Muscle of leg (tissue), 16 donors: Measurements from ENCODE around the gene PCYOX1L. TPM values are rescaled to one million over a fixed set of nuclear protein-coding genes. Genes with fewer than 3 reads are reported as not detected.
A peak's percentile ranks its signal among the peaks of the same experiment; 100 is the strongest.

Experiments used
- DNase-seq: peaks from one replicate; pipeline ENCODE4 v3.0.0; 2013
- H3K27ac ChIP-seq: one replicate; pipeline ENCODE4 v1.5.1; 2013; ENCODE audit warnings: mild to moderate bottlenecking, low read length, control low read depth
- H3K27me3 ChIP-seq: one replicate; pipeline ENCODE4 v1.6.1; 2013; ENCODE audit warnings: low read length; ENCODE audit not compliant: control insufficient read depth, insufficient read depth
- H3K36me3 ChIP-seq: one replicate; pipeline ENCODE4 v1.6.1; 2013; ENCODE audit warnings: low read length; ENCODE audit not compliant: control insufficient read depth, insufficient read depth
- H3K4me1 ChIP-seq: one replicate; pipeline ENCODE4 v1.6.1; 2013; ENCODE audit warnings: low read length; ENCODE audit not compliant: control insufficient read depth, insufficient read depth
- H3K4me3 ChIP-seq: one replicate; pipeline ENCODE4 v1.5.1; 2013; ENCODE audit warnings: low read length, control low read depth
- H3K9me3 ChIP-seq: replicated peaks from 2 replicates; pipeline ENCODE4 v1.6.1; 2013; ENCODE audit warnings: low read depth, low read length; ENCODE audit not compliant: control insufficient read depth
- WGBS: methylation state at CpG from one replicate; pipeline ENCODE4 v1.1.5; 2013; ENCODE audit warnings: missing lambda C conversion rate; ENCODE audit not compliant: insufficient coverage; 5-methylcytosine and 5-hydroxymethylcytosine counted together
- long read RNA-seq, 11 donors: transcript quantifications; one replicate each; lab custom pipeline, GENCODE V29; 2026
- polyA plus RNA-seq, 8 donors: library from polyadenylated mRNA; unstranded; fragments of 120-200 nt; gene quantifications; one replicate each; pipeline versions ENCODE4 v1.2.1 to v1.2.3, GENCODE V29; 2013; ENCODE audit warnings: inconsistent platforms in 1 of 8, low replicate concordance in 1 of 8; ENCODE audit not compliant: insufficient read length in 8 of 8, insufficient read depth in 1 of 8
- total RNA-seq: library from RNA; stranded (reverse); fragments of 120-200 nt; gene quantifications from one replicate; pipeline ENCODE4 v1.2.4, GENCODE V29; 2013

PCYOX1L gene, protein sequence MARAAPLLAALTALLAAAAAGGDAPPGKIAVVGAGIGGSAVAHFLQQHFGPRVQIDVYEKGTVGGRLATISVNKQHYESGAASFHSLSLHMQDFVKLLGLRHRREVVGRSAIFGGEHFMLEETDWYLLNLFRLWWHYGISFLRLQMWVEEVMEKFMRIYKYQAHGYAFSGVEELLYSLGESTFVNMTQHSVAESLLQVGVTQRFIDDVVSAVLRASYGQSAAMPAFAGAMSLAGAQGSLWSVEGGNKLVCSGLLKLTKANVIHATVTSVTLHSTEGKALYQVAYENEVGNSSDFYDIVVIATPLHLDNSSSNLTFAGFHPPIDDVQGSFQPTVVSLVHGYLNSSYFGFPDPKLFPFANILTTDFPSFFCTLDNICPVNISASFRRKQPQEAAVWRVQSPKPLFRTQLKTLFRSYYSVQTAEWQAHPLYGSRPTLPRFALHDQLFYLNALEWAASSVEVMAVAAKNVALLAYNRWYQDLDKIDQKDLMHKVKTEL
- 6.3 TPM for total RNA-seq
- 10 to 100 TPM in 4 of 8 donors, 1 to 10 TPM in 4; 7.6 to 11.6 (median 9.8) TPM for polyA plus RNA-seq
- long read RNA-seq, donor 1, full-length matches to known transcripts: 4 of 4 reads
- long read RNA-seq, donor 1, partial matches to known transcripts: 0 of 4 reads
- long read RNA-seq, donor 1, other reads (novel, unspliced or antisense): 0 of 4 reads
- long read RNA-seq, donor 2: 0 reads
- long read RNA-seq, donor 3, full-length matches to known transcripts: 4 of 14 reads
- long read RNA-seq, donor 3, partial matches to known transcripts: 10 of 14 reads
- long read RNA-seq, donor 3, other reads (novel, unspliced or antisense): 0 of 14 reads
- long read RNA-seq, donor 4: 0 reads
- long read RNA-seq, donor 5, full-length matches to known transcripts: 7 of 16 reads
- long read RNA-seq, donor 5, partial matches to known transcripts: 9 of 16 reads
- long read RNA-seq, donor 5, other reads (novel, unspliced or antisense): 0 of 16 reads
- long read RNA-seq, donor 6, full-length matches to known transcripts: 4 of 4 reads
- long read RNA-seq, donor 6, partial matches to known transcripts: 0 of 4 reads
- long read RNA-seq, donor 6, other reads (novel, unspliced or antisense): 0 of 4 reads
- long read RNA-seq, donor 7, full-length matches to known transcripts: 1 of 1 reads
- long read RNA-seq, donor 7, partial matches to known transcripts: 0 of 1 reads
- long read RNA-seq, donor 7, other reads (novel, unspliced or antisense): 0 of 1 reads
- long read RNA-seq, donor 8, partial matches to known transcripts: 0 of 3 reads
- long read RNA-seq, donor 8, other reads (novel, unspliced or antisense): 0 of 3 reads
- long read RNA-seq, donor 9: 0 reads
- long read RNA-seq, donor 10, full-length matches to known transcripts: 5 of 5 reads
- long read RNA-seq, donor 10, partial matches to known transcripts: 0 of 5 reads
- long read RNA-seq, donor 10, other reads (novel, unspliced or antisense): 0 of 5 reads
- long read RNA-seq, donor 11, full-length matches to known transcripts: 4 of 4 reads
- long read RNA-seq, donor 11, partial matches to known transcripts: 0 of 4 reads
- long read RNA-seq, donor 11, other reads (novel, unspliced or antisense): 0 of 4 reads

DNA sequence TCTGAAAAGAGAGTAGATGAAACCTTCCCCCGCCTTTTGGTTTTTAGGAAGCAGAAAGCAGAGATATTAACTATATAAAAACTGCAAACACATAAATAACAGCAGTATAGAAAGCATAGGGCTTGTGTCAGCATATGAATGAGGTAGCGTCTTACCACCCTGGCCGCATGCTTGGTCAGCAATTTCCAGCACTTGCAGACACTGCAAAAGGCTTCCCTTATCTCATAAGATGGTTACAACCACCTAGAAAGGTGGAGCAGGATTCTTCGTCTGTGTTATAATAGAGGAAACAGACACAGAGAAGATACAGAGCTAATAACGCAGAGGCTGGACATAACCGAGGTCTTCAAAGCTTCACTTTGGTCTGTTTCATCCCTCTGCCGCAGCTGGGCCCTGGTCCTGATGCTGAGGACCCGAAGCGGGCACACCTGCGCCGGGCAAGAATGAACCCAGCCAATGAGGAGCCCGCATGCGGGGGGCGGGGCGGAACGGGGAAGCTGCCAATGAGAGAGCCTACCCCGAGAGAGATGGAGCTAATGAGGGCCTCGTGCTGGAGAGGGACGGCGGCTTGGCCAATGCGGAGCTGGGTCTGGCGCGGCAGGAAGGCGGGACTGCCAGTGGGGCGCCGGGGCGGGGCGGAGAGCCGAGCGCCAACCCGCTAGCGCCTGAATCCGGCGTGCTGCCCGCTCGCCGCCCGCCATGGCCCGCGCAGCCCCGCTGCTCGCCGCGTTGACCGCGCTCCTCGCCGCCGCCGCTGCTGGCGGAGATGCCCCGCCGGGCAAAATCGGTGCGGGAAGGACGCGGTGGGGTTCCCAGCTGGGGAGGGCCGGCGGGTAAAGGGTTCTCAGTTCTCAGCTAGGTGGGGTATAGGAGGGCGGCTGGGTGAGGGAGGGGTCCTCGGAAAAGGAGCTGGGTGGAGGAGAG lies at the start of gene PCYOX1L:
TSS of gene PCYOX1L (plus strand) at position 677 of the 924 bp plus-strand sequence. CDS start at position 700, 23 bp downstream.
- peaks cover 14% of the 10 kb centered on the region for H3K4me1 ChIP-seq
- no peaks in the 10 kb centered on the region for H3K9me3 ChIP-seq
- H3K4me3 ChIP-seq: peak within 1 kb of the TSS; percentile 72
- H3K27me3 ChIP-seq: no peaks in the 10 kb centered on the region
- H3K36me3 ChIP-seq: peaks cover 17% of the 10 kb centered on the region
- H3K27ac ChIP-seq: peak within 1 kb of the TSS; percentile 42
- under 1% methylated on average over 58 of the region's 61 CpGs for WGBS
- DNase-seq: peak; percentile 97

DNA sequence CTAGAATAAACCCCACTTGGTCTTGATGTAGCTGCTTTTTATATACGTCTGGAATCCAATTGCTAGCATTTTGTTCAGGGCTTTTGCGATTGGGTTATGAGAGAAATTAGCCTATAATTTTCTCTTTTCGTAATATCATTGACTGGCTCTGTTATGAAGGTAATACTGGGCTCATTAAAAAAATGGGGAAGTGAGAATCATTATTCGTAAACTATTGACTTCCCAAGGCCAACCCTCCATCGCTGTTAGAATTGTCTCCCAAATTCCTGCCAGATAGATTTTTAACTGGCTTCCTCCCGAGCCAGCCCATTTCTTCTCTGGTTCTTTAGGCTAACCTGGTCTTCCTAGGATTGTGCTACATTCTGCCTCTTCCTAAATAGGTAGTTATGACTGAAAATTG lies 48.5 kb upstream of the PCYOX1L start:
- no CpG with 5 or more reads among the region's 6 CpGs for WGBS
- no peak overlapping the region for H3K27ac ChIP-seq
- no peak for DNase-seq
- no peaks in the 10 kb centered on the region for H3K27me3 ChIP-seq
- peaks cover 51% of the 10 kb centered on the region for H3K4me1 ChIP-seq
- H3K36me3 ChIP-seq: peaks cover 36% of the 10 kb centered on the region
- H3K4me3 ChIP-seq: no peak overlapping the region
- H3K9me3 ChIP-seq: no peaks in the 10 kb centered on the region

DNA sequence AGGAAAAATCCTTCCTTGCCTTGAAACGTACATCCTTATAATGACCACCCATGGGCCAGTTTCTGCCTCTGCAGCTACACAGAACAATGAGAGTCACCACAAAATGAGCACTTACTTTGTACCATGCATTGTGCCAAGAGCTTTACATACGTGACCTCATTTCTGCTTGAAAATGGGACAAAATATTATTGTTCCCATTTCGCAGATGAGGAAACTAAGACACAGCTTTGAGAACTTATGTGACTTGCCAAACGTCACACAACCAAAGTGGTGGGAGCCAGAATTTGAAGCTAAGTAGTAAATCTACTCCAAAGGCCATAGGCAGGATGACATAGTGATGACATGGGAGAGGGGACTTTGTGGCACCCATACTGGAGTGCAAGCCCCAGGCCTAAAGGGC lies 47.4 kb upstream of the PCYOX1L start:
- no peak for DNase-seq
- H3K27me3 ChIP-seq: no peaks in the 10 kb centered on the region
- H3K27ac ChIP-seq: peak overlapping the region; percentile 60
- WGBS: 93% methylated on average over 4 of the region's 4 CpGs
- peaks cover 51% of the 10 kb centered on the region for H3K4me1 ChIP-seq
- H3K36me3 ChIP-seq: peaks cover 32% of the 10 kb centered on the region
- no peaks in the 10 kb centered on the region for H3K9me3 ChIP-seq
- no peak overlapping the region for H3K4me3 ChIP-seq

DNA sequence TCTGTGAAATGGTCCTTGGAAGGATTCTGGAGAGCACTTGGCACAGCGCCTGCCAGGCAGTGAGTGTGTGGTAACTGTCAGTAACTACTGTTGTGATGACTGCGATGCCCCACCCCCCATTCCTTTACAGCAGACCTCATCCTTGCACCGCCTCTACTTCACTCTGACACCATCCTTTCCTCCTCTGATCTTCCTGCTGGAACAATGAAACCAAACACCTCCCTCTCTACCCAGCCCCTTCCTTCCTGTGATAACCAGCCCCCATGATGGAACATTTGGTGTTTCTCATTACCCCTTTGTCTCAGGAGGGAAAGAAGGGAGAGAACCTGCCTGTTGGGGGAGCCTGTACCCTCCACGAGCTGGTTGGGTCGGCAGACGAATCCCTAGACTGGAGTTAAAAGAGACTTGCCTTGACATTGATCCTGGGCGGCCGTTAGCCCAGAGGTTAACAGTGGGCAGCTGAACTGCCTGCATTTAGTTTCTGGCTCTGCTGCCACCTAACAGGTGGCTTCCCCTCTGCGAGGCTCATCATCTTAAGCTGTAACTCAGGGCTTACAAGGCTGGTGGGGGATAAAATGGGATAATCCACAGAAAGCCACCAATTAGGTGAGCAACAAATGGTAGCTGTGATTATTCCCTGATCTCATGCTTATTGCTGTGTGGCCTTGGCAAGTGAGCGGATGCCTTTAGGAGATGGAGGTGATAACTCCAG lies 46.7 kb upstream of the PCYOX1L start:
- WGBS: 39% methylated on average over 5 of the region's 10 CpGs
- peak; percentile 43 for DNase-seq
- no peaks in the 10 kb centered on the region for H3K27me3 ChIP-seq
- no peak overlapping the region for H3K4me3 ChIP-seq
- peak overlapping the region; percentile 85 for H3K27ac ChIP-seq
- no peaks in the 10 kb centered on the region for H3K9me3 ChIP-seq
- H3K36me3 ChIP-seq: peaks cover 27% of the 10 kb centered on the region
- H3K4me1 ChIP-seq: peaks cover 49% of the 10 kb centered on the region

DNA sequence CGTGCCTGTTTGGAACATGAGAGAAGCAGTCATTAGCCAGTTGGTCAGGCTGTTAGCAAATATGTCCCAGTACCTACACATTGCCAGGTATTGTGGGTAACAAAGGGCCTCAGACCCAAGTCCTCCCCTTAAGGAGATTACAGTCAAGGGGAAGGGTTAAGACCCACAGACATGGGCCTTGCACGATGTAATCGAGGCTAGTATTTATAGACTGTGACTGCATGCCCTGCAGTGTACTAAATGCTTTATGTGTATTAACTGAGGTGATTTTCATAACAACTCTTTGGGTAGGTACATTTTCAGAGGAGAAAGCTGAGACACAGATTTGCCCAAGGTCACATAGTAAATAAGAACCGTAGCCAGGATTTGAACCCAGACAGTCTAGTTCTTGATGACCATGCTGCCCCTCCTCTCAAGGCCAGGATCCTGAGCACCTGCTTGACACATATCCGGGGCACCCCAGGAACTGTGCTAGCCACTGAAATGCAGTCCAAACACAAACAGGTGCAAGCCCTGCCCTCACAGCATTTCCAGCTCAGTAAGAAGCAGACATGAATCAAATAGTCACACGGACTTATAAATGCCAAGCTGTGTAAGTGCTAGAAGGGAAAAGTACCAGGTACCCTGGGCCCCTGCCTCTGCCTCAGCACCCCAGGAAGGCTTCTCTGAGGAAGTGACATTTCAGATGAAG lies 44.5 kb upstream of the PCYOX1L start:
- peaks cover 28% of the 10 kb centered on the region for H3K36me3 ChIP-seq
- no peak overlapping the region for H3K4me3 ChIP-seq
- H3K9me3 ChIP-seq: no peaks in the 10 kb centered on the region
- WGBS: 59% methylated on average over 4 of the region's 6 CpGs
- peak; percentile 66 for DNase-seq
- no peaks in the 10 kb centered on the region for H3K27me3 ChIP-seq
- peak overlapping the region; percentile 66 for H3K27ac ChIP-seq
- peaks cover 39% of the 10 kb centered on the region for H3K4me1 ChIP-seq

DNA sequence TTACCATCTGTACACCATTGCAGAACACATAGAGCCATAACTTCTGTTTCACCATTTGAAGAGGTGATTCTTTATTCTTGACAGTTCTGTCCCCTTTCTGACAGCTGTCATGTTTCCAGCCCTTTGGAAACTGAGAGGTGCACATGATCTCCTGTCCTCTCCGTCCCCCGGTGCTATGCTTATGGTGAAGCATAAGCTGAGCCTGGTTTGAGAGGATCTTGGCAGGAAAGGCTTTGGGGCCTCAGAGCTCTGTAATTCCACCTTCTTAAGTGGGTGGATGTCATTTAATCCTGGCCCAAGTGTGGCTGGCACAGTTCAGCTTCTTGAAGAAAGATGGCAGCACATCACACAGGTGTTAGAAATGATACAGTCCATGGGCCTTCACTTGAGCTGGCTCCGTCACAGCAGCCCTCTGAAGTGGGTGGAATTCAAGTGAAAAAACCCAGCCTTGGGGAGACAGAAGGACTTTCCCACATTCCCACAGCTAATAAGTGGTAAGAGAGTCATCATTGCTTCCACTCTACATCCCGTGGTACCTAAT lies 43.2 kb upstream of the PCYOX1L start:
- no peak overlapping the region for H3K4me3 ChIP-seq
- peak; percentile 42 for DNase-seq
- H3K9me3 ChIP-seq: no peaks in the 10 kb centered on the region
- H3K27ac ChIP-seq: peak overlapping the region; percentile 33
- no peaks in the 10 kb centered on the region for H3K27me3 ChIP-seq
- H3K4me1 ChIP-seq: peaks cover 40% of the 10 kb centered on the region
- WGBS: 33% methylated on average over 1 of the region's 4 CpGs
- peaks cover 31% of the 10 kb centered on the region for H3K36me3 ChIP-seq

DNA sequence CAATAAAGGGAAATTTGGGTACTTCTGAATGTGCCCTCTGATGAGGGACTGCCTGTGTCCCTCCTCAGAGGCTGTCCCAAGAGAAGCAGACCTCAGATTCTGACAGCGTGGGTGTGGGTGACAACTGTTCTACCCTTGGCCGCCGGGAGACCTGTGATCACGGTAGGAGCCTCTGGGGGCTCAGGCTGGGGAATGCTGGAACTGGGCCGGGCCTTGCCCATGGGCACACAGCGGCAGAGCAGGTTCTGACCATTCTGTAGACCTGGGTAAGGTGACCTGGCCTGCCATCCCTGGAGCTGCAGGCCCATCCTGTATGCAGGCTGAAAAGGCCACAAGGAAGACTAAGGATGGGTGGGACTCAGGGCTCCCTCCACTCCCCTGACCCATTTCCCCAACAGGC lies 42.1 kb upstream of the PCYOX1L start:
- no peaks in the 10 kb centered on the region for H3K9me3 ChIP-seq
- no peak for DNase-seq
- peaks cover 30% of the 10 kb centered on the region for H3K36me3 ChIP-seq
- 60% methylated on average over 1 of the region's 6 CpGs for WGBS
- no peak overlapping the region for H3K4me3 ChIP-seq
- H3K27me3 ChIP-seq: no peaks in the 10 kb centered on the region
- H3K27ac ChIP-seq: no peak overlapping the region
- H3K4me1 ChIP-seq: peaks cover 48% of the 10 kb centered on the region
